Measurements from ENCODE around the gene SLC24A3.

The SLC24A3 gene

GRCh38 chr20:19538556-19538955 is 326.1 kb downstream of the SLC24A3 start:
- no peak overlapping the region for H3K27ac ChIP-seq (ENCODE audit: low read depth, low read length)
- H4K91ac ChIP-seq (ENCODE audit: low read depth, low read length), result no peak overlapping the region
- no peak overlapping the region for H2AFZ ChIP-seq (ENCODE audit: insufficient read depth, low read length, poor library complexity)
- H3K4ac ChIP-seq (ENCODE audit: low read depth, low read length), result no peak overlapping the region
- H3K4me2 ChIP-seq (ENCODE audit: low read length), result no peak overlapping the region
- H4K12ac ChIP-seq (ENCODE audit: low read depth, low read length), result no peak overlapping the region
- no CpG with 5 or more reads among the region's 3 CpGs for WGBS (ENCODE audit: extremely low coverage, insufficient coverage, insufficient read length)
- no peaks in the 10 kb centered on the region for H3K4me1 ChIP-seq (ENCODE audit: control insufficient read depth in 1 of 2, insufficient read depth in 2 of 2, low read length in 2 of 2)
- no peaks in the 10 kb centered on the region for H3K79me2 ChIP-seq (ENCODE audit: control insufficient read depth, insufficient read depth, low read length, poor library complexity)
- no peak overlapping the region for H2BK5ac ChIP-seq (ENCODE audit: low read depth, low read length, poor library complexity)
- H3K27me3 ChIP-seq (ENCODE audit: insufficient read depth, low read length), result no peaks in the 10 kb centered on the region
- H3K14ac ChIP-seq (ENCODE audit: low read length), result no peak overlapping the region
- H3K36me3 ChIP-seq (ENCODE audit: control insufficient read depth in 1 of 2, insufficient read depth in 2 of 2, low read length in 2 of 2), result no peaks in the 10 kb centered on the region
- no peak for DNase-seq
- no peak overlapping the region for H3K4me3 ChIP-seq (ENCODE audit: low read depth, low read length)
- no peak overlapping the region for H2BK120ac ChIP-seq (ENCODE audit: insufficient read depth, low read length, poor library complexity)
- no peak overlapping the region for H3K18ac ChIP-seq (ENCODE audit: low read length)
- no peak overlapping the region for H3K23ac ChIP-seq (ENCODE audit: low read length)
- no peaks in the 10 kb centered on the region for H3K79me1 ChIP-seq (ENCODE audit: low read length)
- no peak overlapping the region for H4K8ac ChIP-seq (ENCODE audit: low read depth, low read length)
- H2BK12ac ChIP-seq (ENCODE audit: low read length), result no peak overlapping the region
- H3K9ac ChIP-seq (ENCODE audit: low read length), result no peak overlapping the region
- H2AK5ac ChIP-seq (ENCODE audit: low read length), result no peak overlapping the region
- peaks cover 3% of the 10 kb centered on the region for H3K9me3 ChIP-seq (ENCODE audit: insufficient read depth, low read depth, low read length)

- Histone ChIP-seq H4K8ac (ENCODE audit: low read depth, low read length) (no peak overlapping the region), H3K4me1 (ENCODE audit: control insufficient read depth in 1 of 2, insufficient read depth in 2 of 2, low read length in 2 of 2) (no peaks in the 10 kb centered on the region), H3K14ac (ENCODE audit: low read length) (no peak overlapping the region), H2BK120ac (ENCODE audit: insufficient read depth, low read length, poor library complexity) (no peak overlapping the region), H4K91ac (ENCODE audit: low read depth, low read length) (no peak overlapping the region), H3K79me2 (ENCODE audit: control insufficient read depth, insufficient read depth, low read length, poor library complexity) (no peaks in the 10 kb centered on the region), H3K23ac (ENCODE audit: low read length) (no peak overlapping the region), H3K4me3 (ENCODE audit: low read depth, low read length) (no peak overlapping the region), H3K4me2 (ENCODE audit: low read length) (no peak overlapping the region), H3K36me3 (ENCODE audit: control insufficient read depth in 1 of 2, insufficient read depth in 2 of 2, low read length in 2 of 2) (no peaks in the 10 kb centered on the region), H3K9me3 (ENCODE audit: insufficient read depth, low read depth, low read length) (peaks cover 3% of the 10 kb centered on the region), H3K27ac (ENCODE audit: low read depth, low read length) (no peak overlapping the region), H2AK5ac (ENCODE audit: low read length) (no peak overlapping the region), H4K12ac (ENCODE audit: low read depth, low read length) (no peak overlapping the region), H3K18ac (ENCODE audit: low read length) (no peak overlapping the region), H2AFZ (ENCODE audit: insufficient read depth, low read length, poor library complexity) (no peak overlapping the region), H2BK12ac (ENCODE audit: low read length) (no peak overlapping the region), H3K9ac (ENCODE audit: low read length) (no peak overlapping the region), H2BK5ac (ENCODE audit: low read depth, low read length, poor library complexity) (no peak overlapping the region), H3K4ac (ENCODE audit: low read depth, low read length) (no peak overlapping the region), H3K27me3 (ENCODE audit: insufficient read depth, low read length) (no peaks in the 10 kb centered on the region), H3K79me1 (ENCODE audit: low read length) (no peaks in the 10 kb centered on the region)
- WGBS (ENCODE audit: extremely low coverage, insufficient coverage, insufficient read length), result no CpG with 5 or more reads among the region's 4 CpGs
- DNase-seq, result no peak
Measured at GRCh38 chr20:19539191-19539590, 326.7 kb downstream of the SLC24A3 start.

GRCh38 chr20:19540392-19540791 is 327.9 kb downstream of the SLC24A3 start:
- H2AK5ac ChIP-seq (ENCODE audit: low read length), result no peak overlapping the region
- H3K9me3 ChIP-seq (ENCODE audit: insufficient read depth, low read depth, low read length), result peaks cover 2% of the 10 kb centered on the region
- H4K12ac ChIP-seq (ENCODE audit: low read depth, low read length), result no peak overlapping the region
- no peak overlapping the region for H3K18ac ChIP-seq (ENCODE audit: low read length)
- no peak overlapping the region for H3K4me3 ChIP-seq (ENCODE audit: low read depth, low read length)
- H3K27ac ChIP-seq (ENCODE audit: low read depth, low read length), result no peak overlapping the region
- no peak overlapping the region for H3K9ac ChIP-seq (ENCODE audit: low read length)
- no peak overlapping the region for H3K4me2 ChIP-seq (ENCODE audit: low read length)
- no peak overlapping the region for H3K14ac ChIP-seq (ENCODE audit: low read length)
- H3K79me1 ChIP-seq (ENCODE audit: low read length), result no peaks in the 10 kb centered on the region
- no peak overlapping the region for H3K23ac ChIP-seq (ENCODE audit: low read length)
- H2AFZ ChIP-seq (ENCODE audit: insufficient read depth, low read length, poor library complexity), result no peak overlapping the region
- H2BK5ac ChIP-seq (ENCODE audit: low read depth, low read length, poor library complexity), result no peak overlapping the region
- no peak overlapping the region for H2BK120ac ChIP-seq (ENCODE audit: insufficient read depth, low read length, poor library complexity)
- WGBS (ENCODE audit: extremely low coverage, insufficient coverage, insufficient read length), result no CpG with 5 or more reads among the region's 7 CpGs
- no peaks in the 10 kb centered on the region for H3K36me3 ChIP-seq (ENCODE audit: control insufficient read depth in 1 of 2, insufficient read depth in 2 of 2, low read length in 2 of 2)
- DNase-seq, result no peak
- no peak overlapping the region for H4K91ac ChIP-seq (ENCODE audit: low read depth, low read length)
- no peak overlapping the region for H4K8ac ChIP-seq (ENCODE audit: low read depth, low read length)
- no peaks in the 10 kb centered on the region for H3K27me3 ChIP-seq (ENCODE audit: insufficient read depth, low read length)
- H2BK12ac ChIP-seq (ENCODE audit: low read length), result no peak overlapping the region
- no peak overlapping the region for H3K4ac ChIP-seq (ENCODE audit: low read depth, low read length)
- no peaks in the 10 kb centered on the region for H3K79me2 ChIP-seq (ENCODE audit: control insufficient read depth, insufficient read depth, low read length, poor library complexity)
- H3K4me1 ChIP-seq (ENCODE audit: control insufficient read depth in 1 of 2, insufficient read depth in 2 of 2, low read length in 2 of 2), result no peaks in the 10 kb centered on the region

GRCh38 chr20:19543101-19543500 is 330.7 kb downstream of the SLC24A3 start:
- peaks cover 2% of the 10 kb centered on the region for H3K9me3 ChIP-seq (ENCODE audit: insufficient read depth, low read depth, low read length)
- H3K4ac ChIP-seq (ENCODE audit: low read depth, low read length), result no peak overlapping the region
- H3K79me2 ChIP-seq (ENCODE audit: control insufficient read depth, insufficient read depth, low read length, poor library complexity), result no peaks in the 10 kb centered on the region
- no peak overlapping the region for H3K9ac ChIP-seq (ENCODE audit: low read length)
- WGBS (ENCODE audit: extremely low coverage, insufficient coverage, insufficient read length), result no CpG with 5 or more reads among the region's 6 CpGs
- H2BK12ac ChIP-seq (ENCODE audit: low read length), result no peak overlapping the region
- DNase-seq, result no peak
- H4K8ac ChIP-seq (ENCODE audit: low read depth, low read length), result no peak overlapping the region
- H3K23ac ChIP-seq (ENCODE audit: low read length), result no peak overlapping the region
- H3K36me3 ChIP-seq (ENCODE audit: control insufficient read depth in 1 of 2, insufficient read depth in 2 of 2, low read length in 2 of 2), result no peaks in the 10 kb centered on the region
- no peak overlapping the region for H3K14ac ChIP-seq (ENCODE audit: low read length)
- H3K18ac ChIP-seq (ENCODE audit: low read length), result no peak overlapping the region
- no peak overlapping the region for H4K91ac ChIP-seq (ENCODE audit: low read depth, low read length)
- H2BK120ac ChIP-seq (ENCODE audit: insufficient read depth, low read length, poor library complexity), result no peak overlapping the region
- no peaks in the 10 kb centered on the region for H3K4me1 ChIP-seq (ENCODE audit: control insufficient read depth in 1 of 2, insufficient read depth in 2 of 2, low read length in 2 of 2)
- no peak overlapping the region for H2AK5ac ChIP-seq (ENCODE audit: low read length)
- no peak overlapping the region for H3K27ac ChIP-seq (ENCODE audit: low read depth, low read length)
- H3K79me1 ChIP-seq (ENCODE audit: low read length), result no peaks in the 10 kb centered on the region
- H2AFZ ChIP-seq (ENCODE audit: insufficient read depth, low read length, poor library complexity), result no peak overlapping the region
- H2BK5ac ChIP-seq (ENCODE audit: low read depth, low read length, poor library complexity), result no peak overlapping the region
- no peak overlapping the region for H4K12ac ChIP-seq (ENCODE audit: low read depth, low read length)
- peak overlapping the region; percentile 58 for H3K4me3 ChIP-seq (ENCODE audit: low read depth, low read length)
- no peaks in the 10 kb centered on the region for H3K27me3 ChIP-seq (ENCODE audit: insufficient read depth, low read length)
- H3K4me2 ChIP-seq (ENCODE audit: low read length), result no peak overlapping the region
